HepG2 (cell line): ENCODE measurements around the gene C2orf42. TPM values are rescaled to one million over a fixed set of nuclear protein-coding genes. Genes with fewer than 3 reads are reported as not detected.
A peak's percentile ranks its signal among the peaks of the same experiment; 100 is the strongest.

ENCODE experiments used
- ARHGAP35 ChIP-seq: sonication (generic); formaldehyde crosslinking; IDR thresholded peaks from 2 replicates; pipeline ENCODE4 v1.9.0; 2022; ENCODE audit warnings: mild to moderate bottlenecking, inconsistent platforms, moderate library complexity, missing genetic modification reagents, borderline replicate concordance
- CAMTA2 ChIP-seq: sonication (generic); formaldehyde crosslinking; IDR thresholded peaks from 2 replicates; pipeline ENCODE4 v1.4.0; 2020; ENCODE audit warnings: mild to moderate bottlenecking, missing genetic modification reagents, borderline replicate concordance
- CHD4 ChIP-seq: fragments of 200-600 bp; sonication (generic); IDR thresholded peaks from 2 replicates; pipeline ENCODE4 v1.7.0; 2017; ENCODE audit warnings: mild to moderate bottlenecking, low read length, borderline replicate concordance
- EED ChIP-seq: sonication (generic); formaldehyde crosslinking; IDR thresholded peaks from 2 replicates; pipeline ENCODE4 v1.5.0; 2020; ENCODE audit warnings: mild to moderate bottlenecking, missing genetic modification reagents
- ELF4 ChIP-seq: sonication (generic); formaldehyde crosslinking; IDR thresholded peaks from 2 replicates; pipeline ENCODE4 v1.5.0; 2020; ENCODE audit warnings: missing genetic modification reagents, mild to moderate bottlenecking, moderate library complexity, borderline replicate concordance
- JUND ChIP-seq: sonication (generic); formaldehyde crosslinking; IDR thresholded peaks from 2 replicates; pipeline ENCODE4 v1.8.0; 2022; ENCODE audit warnings: mild to moderate bottlenecking, missing genetic modification reagents
- KDM1A ChIP-seq: IDR thresholded peaks from 2 replicates; pipeline ENCODE4 v1.6.1; 2016; ENCODE audit warnings: missing compliant biosample characterization
- KDM2A ChIP-seq: sonication (generic); formaldehyde crosslinking; IDR thresholded peaks from 2 replicates; pipeline ENCODE4 v1.4.0; 2020; ENCODE audit warnings: low read depth, missing genetic modification reagents, borderline replicate concordance
- MAFK ChIP-seq, 2 experiments: IDR thresholded peaks in 1 of 2; conservative IDR thresholded peaks in 1 of 2; 2 replicates each; pipeline ENCODE4 v1.6.1; 2011; ENCODE audit warnings: improper control_type of control experiment in 2 of 2, low read length in 2 of 2
- PREB ChIP-seq: sonication (generic); formaldehyde crosslinking; IDR thresholded peaks from 2 replicates; pipeline ENCODE4 v1.4.0; 2020; ENCODE audit warnings: missing genetic modification reagents
- PRMT3 ChIP-seq: sonication (generic); formaldehyde crosslinking; IDR thresholded peaks from 2 replicates; pipeline ENCODE4 v1.8.1; 2022; ENCODE audit warnings: low read depth, mild to moderate bottlenecking, moderate library complexity, missing genetic modification reagents, borderline replicate concordance
- RCOR2 ChIP-seq: IDR thresholded peaks from 2 replicates; pipeline ENCODE4 v1.6.1; 2016; ENCODE audit warnings: missing biosample characterization, missing genetic modification reagents
- RFXAP ChIP-seq: sonication (generic); formaldehyde crosslinking; IDR thresholded peaks from 2 replicates; pipeline ENCODE4 v1.4.0; 2020; ENCODE audit warnings: missing genetic modification reagents, borderline replicate concordance
- USF2 ChIP-seq, 2 experiments: sonication (generic) in 1 of 2; formaldehyde crosslinking in 1 of 2; IDR thresholded peaks; 2 replicates each; pipeline versions ENCODE4 v1.5.1 to v1.6.1; 2011 to 2020; ENCODE audit warnings: borderline replicate concordance in 1 of 2, low read depth in 1 of 2, low read length in 1 of 2, mild to moderate bottlenecking in 1 of 2, missing genetic modification reagents in 1 of 2, moderate library complexity in 1 of 2
- ZFAT ChIP-seq: sonication (generic); formaldehyde crosslinking; conservative IDR thresholded peaks from 2 replicates; pipeline ENCODE4 v1.8.1; 2023; ENCODE audit warnings: missing genetic modification reagents, inconsistent platforms
- ZFP37 ChIP-seq: sonication (generic); formaldehyde crosslinking; IDR thresholded peaks from 2 replicates; pipeline ENCODE4 v1.4.0; 2020; ENCODE audit warnings: missing genetic modification reagents, borderline replicate concordance
- ZMYM2 ChIP-seq: sonication (generic); formaldehyde crosslinking; IDR thresholded peaks from 2 replicates; pipeline ENCODE4 v1.8.0; 2022; ENCODE audit warnings: mild to moderate bottlenecking, missing genetic modification reagents
- ZMYM3 ChIP-seq: sonication (generic); formaldehyde crosslinking; IDR thresholded peaks from 2 replicates; pipeline ENCODE4 v1.5.1; 2020; ENCODE audit warnings: mild to moderate bottlenecking, missing genetic modification reagents
- ZNF121 ChIP-seq: sonication (generic); formaldehyde crosslinking; IDR thresholded peaks from 2 replicates; pipeline ENCODE4 v1.5.0; 2020; ENCODE audit warnings: mild to moderate bottlenecking, missing genetic modification reagents
- ZNF3 ChIP-seq: IDR thresholded peaks from 2 replicates; pipeline ENCODE4 v1.7.0; 2017; ENCODE audit warnings: inconsistent platforms
- ZNF484 ChIP-seq: sonication (generic); formaldehyde crosslinking; IDR thresholded peaks from 2 replicates; pipeline ENCODE4 v1.5.1; 2020; ENCODE audit warnings: mild to moderate bottlenecking, low read depth, missing genetic modification reagents, borderline replicate concordance
- ZNF501 ChIP-seq: sonication (generic); formaldehyde crosslinking; IDR thresholded peaks from 2 replicates; pipeline ENCODE4 v1.5.1; 2020; ENCODE audit warnings: mild to moderate bottlenecking, moderate library complexity, missing genetic modification reagents
- ZNF503 ChIP-seq: sonication (generic); formaldehyde crosslinking; IDR thresholded peaks from 2 replicates; pipeline ENCODE4 v1.4.0; 2020; ENCODE audit warnings: missing genetic modification reagents
- ZNF615 ChIP-seq: sonication (generic); formaldehyde crosslinking; IDR thresholded peaks from 2 replicates; pipeline ENCODE4 v1.5.0; 2020; ENCODE audit warnings: mild to moderate bottlenecking, missing genetic modification reagents, borderline replicate concordance
- ZSCAN20 ChIP-seq: sonication (generic); formaldehyde crosslinking; IDR thresholded peaks from 2 replicates; pipeline ENCODE4 v1.4.0; 2020; ENCODE audit warnings: missing genetic modification reagents, mild to moderate bottlenecking, borderline replicate concordance
- polyA plus RNA-seq, 8 experiments: library from polyadenylated mRNA; depleted of rRNA in 3 of 8; stranded (reverse) in 7 of 8; unstranded in 1 of 8; fragments of >200 nt; fragmentation: Illumina TruSeq in 4 of 8; extraction: Trizol in 4 of 8; gene quantifications; 2 replicates each; pipeline versions ENCODE4 v1.2.1 to v1.2.3, GENCODE V29; 2011 to 2016; ENCODE audit warnings: low read depth in 4 of 8, missing spikeins in 1 of 8, mixed read lengths in 1 of 8; ENCODE audit not compliant: insufficient read depth in 1 of 8
- total RNA-seq, 5 experiments: library from RNA; depleted of rRNA; stranded (reverse); fragments of >200 nt; fragmentation: Illumina TruSeq; extraction: Trizol; gene quantifications; 2 replicates each; pipeline ENCODE4 v1.2.3, GENCODE V29; 2016; ENCODE audit warnings: low read depth in 1 of 5

Gene C2orf42
- total and polyA plus RNA-seq, 2 of the 13 experiments (the other 11 are each of a cell fraction or from before 2014, with no cell fraction given) = 9.3 to 9.9 TPM

- TF ChIP-seq ELF4 (CRISPR knock-in tag) (peak; percentile 47; the same call in 1 of the 2 replicates), PREB (CRISPR knock-in tag) (no peak), RCOR2 (CRISPR knock-in tag) (peak; percentile 42; the same call in 1 of the 2 replicates), ZSCAN20 (peak; percentile 20; the same call in 1 of the 2 replicates), USF2 (IDR thresholded peaks at IDR 0.05; ENCODE audit: low read depth, low read length) (no peak), USF2 (CRISPR knock-in tag; IDR thresholded peaks at IDR 0.05; ENCODE audit: borderline replicate concordance) (peak; percentile 68; the same call in 1 of the 2 replicates), ZNF484 (CRISPR knock-in tag) (no peak), ZMYM3 (CRISPR knock-in tag) (peak; percentile 59; the same call in 1 of the 2 replicates), ZFP37 (CRISPR knock-in tag) (0 out of 2 replicates have a peak, but pooled peaks have one; percentile 5), CAMTA2 (CRISPR knock-in tag) (0 out of 2 replicates have a peak, but pooled peaks have one; percentile 3), RFXAP (CRISPR knock-in tag) (no peak), ARHGAP35 (no peak; the same call in 1 of the 2 replicates), ZNF503 (CRISPR knock-in tag) (0 out of 2 replicates have a peak, but pooled peaks have one; percentile 25), ZFAT (CRISPR knock-in tag) (no peak), PRMT3 (CRISPR knock-in tag) (no peak), EED (CRISPR knock-in tag) (peak; percentile 10; the same call in 1 of the 2 replicates), MAFK (conservative IDR thresholded peaks at IDR 0.05 in 1 of 2, IDR thresholded peaks at IDR 0.05 in 1 of 2; ENCODE audit: low read length in 2 of 2) (no peak), KDM2A (CRISPR knock-in tag) (no peak), ZNF121 (CRISPR knock-in tag) (no peak), ZMYM2 (CRISPR knock-in tag) (peak; percentile 85), ZNF615 (CRISPR knock-in tag) (no peak), ZNF3 (CRISPR knock-in tag) (0 out of 2 replicates have a peak, but pooled peaks have one; percentile 5), KDM1A (CRISPR knock-in tag) (peak; percentile 57; the same call in 1 of the 2 replicates), JUND (0 out of 2 replicates have a peak, but pooled peaks have one; percentile 1), ZNF501 (CRISPR knock-in tag) (0 out of 2 replicates have a peak, but pooled peaks have one; percentile 15), CHD4 (peak; percentile 89)
These were observed 471 bp upstream of the C2orf42 start (continued) for GRCh38 chr2:70191244-70191735.
